Astrocyte of the cerebellum (primary cell): Measurements from ENCODE around the gene MTMR1.

ENCODE experiments used
- DNase-seq: peaks from one replicate; pipeline ENCODE4 v3.0.0-alpha.2; 2011; ENCODE audit warnings: low read depth
- H3K4me3 ChIP-seq: 2 replicates; pipeline ENCODE4 v1.5.1; 2011; ENCODE audit warnings: mild to moderate bottlenecking, low read depth, low read length, moderate library complexity
- in situ Hi-C: cut with HindIII; loops from 2 replicates; pipeline ENCODE4 v1.10.0; 2017; ENCODE audit warnings: low sequenced_read_pairs
- TF ChIP-seq, protein P1 (sequence below): IDR thresholded peaks from 2 replicates; pipeline ENCODE4 v1.5.1; 2012; ENCODE audit warnings: low read length, low read depth, moderate library complexity, mild to moderate bottlenecking; ENCODE audit errors: missing control alignments

MTMR1 gene

DNA sequence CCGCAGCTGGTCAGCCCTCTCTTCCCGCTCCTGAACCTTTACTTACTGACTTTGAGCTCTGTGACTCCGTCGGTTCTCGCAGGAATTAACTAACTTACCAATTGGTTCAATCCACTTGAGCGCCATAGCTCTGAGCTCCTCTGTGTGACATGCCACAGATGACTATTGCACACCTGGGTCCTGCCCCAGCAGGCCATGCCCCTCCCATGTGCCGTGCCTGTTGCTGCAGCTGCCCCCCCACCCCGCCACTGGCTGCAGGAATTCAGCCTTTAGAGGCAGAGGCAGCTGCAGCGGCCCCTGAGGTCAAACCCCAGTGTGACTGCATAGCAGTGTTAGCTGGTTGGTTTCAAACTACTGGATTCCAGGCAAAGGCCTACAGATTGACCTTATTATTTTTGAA is 70.6 kb downstream of the MTMR1 start:
- TF ChIP-seq, protein P1, sequence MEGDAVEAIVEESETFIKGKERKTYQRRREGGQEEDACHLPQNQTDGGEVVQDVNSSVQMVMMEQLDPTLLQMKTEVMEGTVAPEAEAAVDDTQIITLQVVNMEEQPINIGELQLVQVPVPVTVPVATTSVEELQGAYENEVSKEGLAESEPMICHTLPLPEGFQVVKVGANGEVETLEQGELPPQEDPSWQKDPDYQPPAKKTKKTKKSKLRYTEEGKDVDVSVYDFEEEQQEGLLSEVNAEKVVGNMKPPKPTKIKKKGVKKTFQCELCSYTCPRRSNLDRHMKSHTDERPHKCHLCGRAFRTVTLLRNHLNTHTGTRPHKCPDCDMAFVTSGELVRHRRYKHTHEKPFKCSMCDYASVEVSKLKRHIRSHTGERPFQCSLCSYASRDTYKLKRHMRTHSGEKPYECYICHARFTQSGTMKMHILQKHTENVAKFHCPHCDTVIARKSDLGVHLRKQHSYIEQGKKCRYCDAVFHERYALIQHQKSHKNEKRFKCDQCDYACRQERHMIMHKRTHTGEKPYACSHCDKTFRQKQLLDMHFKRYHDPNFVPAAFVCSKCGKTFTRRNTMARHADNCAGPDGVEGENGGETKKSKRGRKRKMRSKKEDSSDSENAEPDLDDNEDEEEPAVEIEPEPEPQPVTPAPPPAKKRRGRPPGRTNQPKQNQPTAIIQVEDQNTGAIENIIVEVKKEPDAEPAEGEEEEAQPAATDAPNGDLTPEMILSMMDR: no peak
- no peak for DNase-seq
- in situ Hi-C loops: no loop called here
- H3K4me3 ChIP-seq: no peak overlapping the region

DNA sequence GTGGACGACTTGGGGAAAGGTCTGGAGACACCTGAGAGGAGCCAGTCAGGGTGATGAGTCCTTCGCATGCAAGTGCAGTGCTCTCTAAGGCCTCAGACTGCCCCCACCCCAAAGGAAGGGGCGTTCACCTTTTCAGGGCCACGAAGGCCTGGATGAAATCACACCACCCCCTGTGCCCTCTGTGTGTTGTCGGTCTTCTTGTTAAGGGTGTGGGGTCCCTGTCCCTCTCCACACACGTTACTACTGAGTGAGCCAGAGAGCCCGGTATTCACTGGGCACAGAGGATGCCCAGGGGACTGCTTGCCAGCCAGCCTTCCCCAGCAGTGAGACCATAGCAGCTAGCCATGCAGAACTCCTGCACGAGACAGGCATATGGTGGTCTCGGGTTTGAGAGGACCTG is 72.0 kb downstream of the MTMR1 start:
- in situ Hi-C loops: no loop called here
- DNase-seq: no peak
- TF ChIP-seq, protein P1: no peak
- no peak overlapping the region for H3K4me3 ChIP-seq

DNA sequence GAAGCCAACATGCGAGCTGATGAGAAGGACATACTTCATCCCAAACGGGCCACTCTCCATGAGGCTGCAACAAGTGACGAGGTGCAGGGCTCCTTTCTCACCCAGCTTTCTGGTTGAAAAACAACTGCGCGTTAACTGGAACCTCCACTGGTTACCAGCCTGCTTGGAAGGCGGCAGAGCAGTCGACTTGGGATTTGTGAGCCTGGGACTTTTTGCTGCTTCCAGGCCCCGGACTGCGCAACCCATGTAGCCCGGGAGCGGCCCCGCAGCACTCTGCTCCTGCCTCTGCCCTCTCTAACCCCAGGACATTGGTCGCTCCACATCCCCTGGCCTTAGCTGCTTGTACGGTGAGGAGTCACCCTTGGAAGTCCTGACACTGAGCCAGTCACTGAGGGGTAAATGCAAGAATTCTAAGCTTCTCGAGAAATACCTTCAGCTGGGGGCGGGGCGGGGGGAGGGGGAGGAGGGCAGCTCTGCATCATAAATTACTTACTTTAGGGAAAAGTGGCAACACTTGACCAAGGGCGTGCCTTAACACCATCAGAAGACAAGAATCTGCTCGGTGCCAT is 72.7 kb downstream of the MTMR1 start:
- no peak for DNase-seq
- TF ChIP-seq, protein P1: no peak
- H3K4me3 ChIP-seq: no peak overlapping the region
- in situ Hi-C loops: no loop called here

DNA sequence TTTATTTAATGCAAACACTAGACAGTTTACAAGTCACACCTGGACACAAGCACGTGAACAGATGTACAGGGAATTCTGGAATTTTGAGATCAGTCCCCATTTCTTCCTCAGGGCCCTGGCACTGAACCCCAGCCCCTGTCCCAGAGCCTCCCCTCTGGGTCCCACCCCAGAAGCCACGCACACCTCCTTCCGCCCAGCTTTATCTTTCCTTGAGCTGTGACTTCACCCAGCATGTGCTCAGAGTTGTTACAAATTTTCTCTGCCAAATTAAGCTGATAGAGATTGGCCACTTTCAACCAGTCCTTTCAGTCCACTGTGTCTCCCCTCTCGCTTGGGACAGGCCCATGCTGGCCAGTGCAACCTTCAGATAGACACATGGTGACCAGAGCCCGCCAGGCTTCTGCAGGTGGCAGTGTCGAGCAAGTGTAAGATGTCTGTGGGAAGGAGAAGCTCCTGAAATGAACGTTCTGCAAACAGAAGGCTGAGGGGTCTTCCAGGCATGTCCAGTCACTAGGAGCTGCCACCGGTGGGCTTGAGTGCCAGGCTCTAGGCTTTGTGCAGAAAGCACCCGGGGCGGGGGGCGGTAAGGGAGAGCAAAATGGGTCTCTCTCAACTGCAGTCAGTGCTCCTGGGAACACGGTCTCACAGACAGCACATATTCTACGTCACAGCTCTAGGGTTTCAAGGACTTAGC is 73.3 kb downstream of the MTMR1 start:
- DNase-seq: no peak
- in situ Hi-C loops: no loop called here
- TF ChIP-seq, protein P1: no peak
- H3K4me3 ChIP-seq: no peak overlapping the region

DNA sequence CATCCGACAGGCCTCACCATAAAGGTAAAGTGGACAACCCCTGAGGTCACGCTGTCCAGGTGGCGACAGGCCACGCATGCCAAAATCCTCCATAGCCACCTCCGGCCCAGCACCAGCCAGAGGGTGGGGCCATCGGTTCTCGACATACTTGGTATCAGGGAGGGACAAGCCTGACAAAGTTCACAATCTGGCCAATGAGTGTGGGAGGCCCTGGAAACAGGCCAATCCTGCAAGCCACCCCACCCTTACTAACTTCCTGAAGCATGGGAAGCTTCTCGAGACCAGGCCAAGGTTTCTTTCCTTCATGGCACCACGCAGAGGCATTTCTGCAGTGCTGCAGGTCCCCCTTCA is 73.8 kb downstream of the MTMR1 start:
- no peak for DNase-seq
- in situ Hi-C loops: no loop called here
- TF ChIP-seq, protein P1: no peak
- no peak overlapping the region for H3K4me3 ChIP-seq

DNA sequence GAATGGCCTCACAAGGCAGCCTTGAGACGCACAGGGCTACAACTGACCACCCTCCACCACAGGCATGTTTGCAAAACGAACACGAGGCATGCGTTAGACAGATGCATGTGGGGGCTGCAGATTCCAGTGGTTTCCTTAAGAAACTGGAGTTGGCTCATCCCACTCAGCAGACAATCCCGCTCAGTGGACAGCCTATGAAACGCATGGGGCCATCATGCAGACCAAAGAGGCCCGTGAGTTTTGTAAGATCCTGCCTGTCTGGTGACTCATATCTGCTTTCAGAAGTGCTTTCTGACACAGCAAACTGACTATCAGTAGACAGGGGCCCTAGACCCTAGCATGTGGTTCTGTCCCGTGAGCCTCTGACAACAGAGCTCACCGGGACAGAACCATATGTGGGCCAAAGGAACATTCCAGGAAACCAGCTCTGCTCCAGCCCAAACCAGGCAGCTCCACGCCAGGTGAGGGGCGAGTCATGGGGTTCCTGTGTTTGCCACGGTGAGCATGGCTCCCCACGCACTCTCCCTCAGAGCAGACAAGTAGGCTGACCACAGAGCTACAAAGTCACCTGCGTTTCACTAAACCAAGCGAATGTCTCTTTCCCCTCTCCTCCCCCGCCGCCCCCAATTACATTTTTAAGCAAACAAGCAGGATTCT is 74.4 kb downstream of the MTMR1 start:
- DNase-seq: peak; percentile 57
- no peak overlapping the region for H3K4me3 ChIP-seq
- in situ Hi-C loops: no loop called here
- TF ChIP-seq, protein P1: no peak
